A549 (cell line): ENCODE results near the gene FILIP1L.

Experiments
- CHD2 ChIP-seq: fragments of 150-350 bp; IDR thresholded peaks from 2 replicates; pipeline ENCODE4 v1.6.1; 2014; ENCODE audit warnings: low read length; ENCODE audit not compliant: partially characterized antibody
- CTCF ChIP-seq: fragments of >200 bp; sonication (Bioruptor Twin); formaldehyde crosslinking; IDR thresholded peaks from 3 replicates; pipeline ENCODE4 v1.5.1; 2016
- ELK1 ChIP-seq: fragments of 150-350 bp; IDR thresholded peaks from 2 replicates; pipeline ENCODE4 v1.6.1; 2014; ENCODE audit warnings: low read depth, mild to moderate bottlenecking, low read length
- ESRRA ChIP-seq: fragments of 150-350 bp; IDR thresholded peaks from 2 replicates; pipeline ENCODE4 v1.6.1; 2014; ENCODE audit warnings: mild to moderate bottlenecking, low read length, borderline replicate concordance
- JUNB ChIP-seq: fragments of >200 bp; sonication (Bioruptor Twin); formaldehyde crosslinking; IDR thresholded peaks from 2 replicates; pipeline ENCODE4 v1.6.1; 2016
- MAX ChIP-seq: IDR thresholded peaks from 2 replicates; pipeline ENCODE4 v1.6.1; 2012
- POLR2A ChIP-seq: IDR thresholded peaks from 2 replicates; pipeline ENCODE4 v1.6.1; 2012; ENCODE audit warnings: mild to moderate bottlenecking, low read length
- RAD21 ChIP-seq, 2 experiments: fragments of >200 bp in 1 of 2; sonication (Bioruptor Twin) in 1 of 2; formaldehyde crosslinking in 1 of 2; IDR thresholded peaks in 1 of 2; conservative IDR thresholded peaks in 1 of 2; 2 replicates in 1 of 2; 3 replicates in 1 of 2; pipeline ENCODE4 v1.6.1; 2012 to 2018; ENCODE audit warnings: inconsistent platforms in 1 of 2
- REST ChIP-seq: fragments of 200-600 bp; sonication (generic); IDR thresholded peaks from 2 replicates; pipeline ENCODE4 v1.6.1; 2016; ENCODE audit warnings: antibody characterized with exemption, mild to moderate bottlenecking, moderate library complexity
- ZSCAN20 ChIP-seq: fragments of 250-450 bp; sonication (Bioruptor Pico); IDR thresholded peaks from 2 replicates; pipeline ENCODE4 v1.8.0; 2022; ENCODE audit warnings: mild to moderate bottlenecking, moderate library complexity

- no peak for TF ChIP-seq CTCF
- TF ChIP-seq ESRRA, result no peak
- no peak for TF ChIP-seq POLR2A
- no peak for TF ChIP-seq CHD2
- TF ChIP-seq MAX, result no peak
- no peak for TF ChIP-seq JUNB
- no peak for TF ChIP-seq RAD21 (conservative IDR thresholded peaks at IDR 0.05 in 1 of 2, IDR thresholded peaks at IDR 0.05 in 1 of 2)
- no peak for TF ChIP-seq ELK1
- TF ChIP-seq REST, result no peak
- no peak for TF ChIP-seq ZSCAN20 (CRISPR knock-in tag)
These were observed 11.5 kb downstream of the FILIP1L start for GRCh38 chr3:100102757-100103156.
